CD4-positive, alpha-beta T cell treated with Interferon alpha-2 for 1 hour (primary cell): ENCODE results near the gene MARCHF3.
A peak's percentile ranks its signal among the peaks of the same experiment; 100 is the strongest.
"Not testable (repeated sequence)": the region's sequence is repeated elsewhere in the genome, so short reads cannot be mapped to it uniquely, and the experiment has no call there.

Source experiments
- DNase-seq, 2 donors: peaks; one replicate each; pipeline ENCODE4 v3.0.0-alpha.2; 2020 to 2022

The MARCHF3 gene

GRCh38 chr5:127046343-127047072, 16.1 kb upstream of the MARCHF3 start:
- DNase-seq: no peak

DNA sequence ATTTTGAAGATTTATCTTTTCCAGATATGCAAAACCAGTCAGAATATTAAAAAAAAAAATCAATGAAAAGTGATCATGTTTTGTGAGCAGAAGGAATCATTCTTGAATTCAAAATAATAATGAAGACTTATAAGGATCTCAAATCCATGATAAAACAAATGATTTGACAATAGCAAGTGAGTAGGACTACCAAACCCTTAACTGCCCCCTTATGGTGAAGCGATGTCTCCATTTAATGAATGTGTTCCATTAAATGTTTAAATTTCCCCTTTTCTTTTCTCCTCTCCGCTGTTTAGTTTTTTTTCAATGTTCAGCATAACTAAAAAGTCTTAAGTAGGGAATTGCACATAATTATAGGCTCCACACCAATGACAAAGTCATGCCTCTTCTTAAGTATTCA, 12.2 kb upstream of the MARCHF3 start:
- DNase-seq: no peak

- DNase-seq: no peak
Observed at GRCh38 chr5:127041571-127041970, 11.2 kb upstream of the MARCHF3 start.

GRCh38 chr5:127040796-127041520, 10.6 kb upstream of the MARCHF3 start:
- DNase-seq: no peak

GRCh38 chr5:127038550-127038949, 8.2 kb upstream of the MARCHF3 start:
- DNase-seq: no peak

- DNase-seq: no peak
Observed at GRCh38 chr5:127031863-127032232, 1.5 kb upstream of the MARCHF3 start.

DNA sequence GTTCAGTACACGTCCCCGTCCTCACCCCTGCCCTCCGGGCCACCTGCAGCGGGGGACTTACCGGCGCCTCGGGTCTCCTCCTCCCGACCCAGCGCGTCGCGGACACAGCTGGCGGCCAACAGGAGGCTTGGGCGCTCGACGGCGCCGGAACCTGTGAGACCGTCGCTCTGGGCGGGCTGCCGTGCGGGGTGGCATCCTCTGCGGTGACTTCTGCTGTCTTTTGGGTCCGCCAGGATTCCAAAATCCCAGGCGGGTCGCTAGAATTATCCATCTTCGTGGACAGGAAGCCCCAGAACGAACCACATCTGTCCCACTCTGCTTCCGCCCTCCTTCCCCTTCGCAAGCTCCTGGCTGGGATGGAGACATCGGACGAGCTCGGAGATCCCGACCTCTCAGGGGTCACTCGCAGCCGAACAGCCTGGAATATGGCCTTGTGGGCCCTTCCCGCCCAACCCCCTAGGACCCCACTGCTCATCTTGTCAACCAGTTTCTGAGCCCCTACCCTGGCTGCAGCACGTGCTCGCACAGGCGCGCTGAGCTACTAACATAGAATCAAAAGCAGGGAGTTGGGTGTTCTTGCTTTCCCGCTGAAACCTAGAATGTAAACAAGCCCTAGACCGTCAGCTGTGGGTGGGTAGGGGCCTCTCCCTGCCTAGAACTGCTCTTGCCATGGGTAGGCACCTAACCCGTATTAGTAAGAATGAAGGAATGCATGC, 947 bp upstream of the MARCHF3 start:
- peak; percentile 9 to 22 for DNase-seq

GRCh38 chr5:127029581-127030258, 638 bp downstream of the MARCHF3 start:
- peak; percentile 38 to 51 for DNase-seq

DNA sequence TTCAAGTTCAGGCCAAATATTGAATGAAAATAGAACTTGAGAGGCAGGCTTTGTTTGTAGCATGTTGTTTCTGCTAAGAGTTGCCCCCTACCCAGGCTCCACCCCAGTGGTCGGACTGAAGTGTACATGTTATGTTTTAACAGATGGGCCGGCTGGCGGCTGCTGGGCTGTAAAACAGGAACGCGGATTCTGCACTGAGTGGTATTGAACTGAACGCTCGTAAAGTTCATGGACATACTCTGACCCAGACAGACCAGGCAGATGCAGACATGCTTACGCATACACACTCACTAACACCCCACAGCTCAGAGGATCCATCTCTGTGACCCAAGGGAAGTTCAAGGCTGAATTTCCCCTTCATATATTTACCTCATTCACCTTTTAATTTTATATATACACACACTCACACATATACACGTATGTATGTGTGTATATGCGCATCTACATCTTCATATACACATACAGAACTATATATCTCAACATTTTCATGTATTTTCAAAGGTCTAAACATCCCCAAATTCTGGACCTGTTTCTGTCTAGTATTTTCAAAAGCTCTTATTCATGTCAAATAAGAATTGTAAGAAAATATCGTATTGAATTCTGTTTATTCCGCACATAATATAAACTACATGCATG, 1.4 kb downstream of the MARCHF3 start:
- peak in 1 of 2 donors; percentile 3 for DNase-seq

DNA sequence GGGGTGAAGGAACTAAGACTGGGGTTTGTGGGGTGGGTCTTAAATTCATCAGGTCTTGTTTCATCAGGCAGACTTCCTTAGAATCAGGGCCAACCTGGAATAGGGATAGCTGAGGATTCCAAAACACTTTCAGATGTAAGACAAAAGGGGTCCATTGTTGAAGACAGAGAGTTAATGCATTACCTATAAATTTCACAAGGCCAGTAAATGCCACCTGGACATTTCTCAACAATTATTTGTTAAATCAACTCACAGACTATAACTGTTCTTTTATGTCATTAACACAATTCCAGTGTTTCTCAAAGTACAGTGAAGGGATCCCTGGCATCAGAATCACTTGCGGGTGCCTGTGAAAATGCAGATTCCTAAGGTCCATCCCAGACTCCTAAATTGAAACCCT, 2.8 kb downstream of the MARCHF3 start:
- no peak for DNase-seq

DNA sequence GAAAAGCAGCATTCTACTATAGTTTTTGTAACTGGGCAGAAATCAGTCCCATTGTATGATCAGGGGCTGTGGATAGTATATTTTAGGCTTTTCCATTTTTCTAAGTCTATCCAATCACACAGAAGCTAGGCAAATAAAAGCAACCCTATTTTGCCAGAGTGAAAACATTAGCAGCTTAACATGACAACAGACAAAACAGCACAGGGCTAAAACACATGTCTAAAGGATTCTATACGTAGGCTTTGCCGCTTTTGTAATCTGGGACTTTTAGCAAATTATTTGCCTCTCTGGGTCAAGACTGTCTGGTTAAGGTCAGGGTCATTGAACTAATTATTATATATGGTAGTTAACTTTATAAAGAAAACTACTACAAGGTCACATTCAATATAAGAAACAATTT, 4.2 kb downstream of the MARCHF3 start:
- no peak for DNase-seq

GRCh38 chr5:127025467-127025866, 4.9 kb downstream of the MARCHF3 start:
- DNase-seq: no peak

DNA sequence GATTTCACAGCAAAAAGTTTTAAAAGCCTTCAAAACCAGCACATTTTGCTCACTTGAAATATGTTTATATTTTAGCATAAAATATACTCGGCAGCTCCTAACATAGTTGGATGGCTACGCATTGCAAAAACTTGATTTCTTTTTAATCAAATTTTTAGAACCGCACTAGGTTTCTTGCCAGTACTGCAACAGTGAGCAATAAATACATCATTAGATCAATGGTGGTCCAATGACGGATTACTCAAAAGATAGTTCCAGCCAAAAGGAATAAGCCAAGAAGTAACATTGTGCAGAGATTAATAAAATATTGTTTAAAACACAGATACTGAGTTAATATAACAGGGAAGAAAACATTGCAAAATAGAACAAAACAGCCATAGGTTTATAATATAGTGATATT, 5.5 kb downstream of the MARCHF3 start:
- DNase-seq: no peak

- not testable (repeated sequence) for DNase-seq
Observed at GRCh38 chr5:127023552-127024191, 6.7 kb downstream of the MARCHF3 start.

- DNase-seq: no peak
Observed at GRCh38 chr5:127022846-127023245, 7.5 kb downstream of the MARCHF3 start.

GRCh38 chr5:127019928-127020327, 10.4 kb downstream of the MARCHF3 start:
- no peak for DNase-seq

DNA sequence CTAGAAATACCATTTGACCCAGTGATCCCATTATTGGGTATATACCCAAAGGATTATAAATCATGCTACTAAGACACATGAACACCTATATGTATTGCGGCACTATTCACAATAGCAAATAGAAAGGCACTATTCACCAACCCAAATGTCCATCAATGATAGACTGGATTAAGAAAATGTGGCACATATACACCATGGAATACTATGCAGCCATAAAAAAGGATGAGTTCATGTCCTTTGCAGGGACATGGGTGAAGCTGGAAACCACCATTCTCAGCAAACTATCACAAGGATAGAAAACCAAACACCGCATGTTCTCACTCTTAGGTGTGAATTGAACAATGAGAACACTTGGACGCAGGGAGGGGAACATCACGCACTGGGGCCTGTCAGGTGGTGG, 13.6 kb downstream of the MARCHF3 start:
- DNase-seq: not testable (repeated sequence)

- DNase-seq: no peak
Observed at GRCh38 chr5:127015716-127016115, 14.6 kb downstream of the MARCHF3 start.

DNA sequence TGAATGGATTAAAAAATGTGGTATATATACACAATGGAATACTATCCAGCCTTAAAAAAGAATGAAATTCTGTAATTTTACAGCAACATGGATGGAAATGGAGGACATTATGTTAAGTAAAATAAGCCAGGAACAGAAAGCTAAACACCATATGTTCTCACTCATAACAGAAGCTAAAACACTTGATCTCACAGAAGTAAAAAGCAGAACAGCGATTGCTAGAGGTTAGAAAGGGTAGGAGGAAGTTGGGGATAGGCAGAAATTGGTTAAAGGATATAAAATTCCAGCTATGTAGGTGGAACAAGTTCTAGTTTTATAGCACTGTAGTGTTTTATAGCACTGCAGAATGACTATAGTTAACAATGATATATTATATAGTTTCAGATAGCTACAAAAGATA, 15.8 kb downstream of the MARCHF3 start:
- no peak for DNase-seq

DNA sequence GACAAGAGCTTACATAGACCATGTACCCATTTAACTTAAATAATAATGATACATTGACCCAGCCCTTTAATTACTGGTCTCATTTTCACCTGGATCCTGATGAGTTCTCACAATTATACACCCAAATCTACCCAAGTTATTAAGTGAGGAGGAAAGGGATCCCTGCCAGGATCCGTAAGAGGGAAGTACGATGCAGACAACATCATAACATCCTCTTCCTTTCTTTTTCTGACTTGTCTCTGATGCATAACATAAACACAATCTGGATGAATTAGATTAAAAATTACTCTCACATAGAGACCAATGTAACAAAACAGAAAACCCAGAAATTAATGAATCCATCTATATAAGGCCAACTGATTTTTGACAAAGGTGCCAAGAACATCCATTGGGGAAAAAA, 17.0 kb downstream of the MARCHF3 start:
- DNase-seq: no peak

GRCh38 chr5:127012916-127013315, 17.4 kb downstream of the MARCHF3 start:
- no peak for DNase-seq

GRCh38 chr5:127011961-127012644, 18.3 kb downstream of the MARCHF3 start:
- no peak for DNase-seq
